GM18520 (cell line): ENCODE measurements around the gene CYP21A2.

Source experiments
- ATAC-seq: cut with Tn5 transposase; IDR thresholded peaks from one replicate; pipeline ENCODE4 v1.9.1; 2021; ENCODE audit not compliant: unreplicated experiment

CYP21A2 gene

GRCh38 chr6:32081168-32081990 is 43.2 kb downstream of the CYP21A2 start:
- ATAC-seq: no peak

- no peak for ATAC-seq
Measured at GRCh38 chr6:32082478-32082877, 44.3 kb downstream of the CYP21A2 start.

DNA sequence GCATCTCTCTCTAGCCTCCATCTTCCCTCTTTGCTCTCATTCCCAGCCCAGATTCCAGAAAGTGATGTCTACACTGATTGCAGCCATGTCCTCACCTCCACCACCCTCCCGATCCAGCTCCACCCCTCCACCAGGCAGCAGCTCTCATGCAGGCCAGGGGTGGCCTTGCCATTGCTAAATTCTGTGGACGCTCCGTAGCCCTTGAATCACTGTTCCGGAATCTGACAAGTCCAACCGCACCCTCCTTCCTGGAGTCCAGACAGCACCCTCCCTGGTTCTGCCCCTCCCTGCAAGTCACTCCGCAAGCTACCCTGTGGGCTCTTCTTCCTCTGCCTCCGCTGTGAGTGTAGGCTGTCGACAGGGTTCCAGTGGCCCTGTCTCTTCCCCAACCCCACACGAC is 44.7 kb downstream of the CYP21A2 start:
- ATAC-seq: no peak

DNA sequence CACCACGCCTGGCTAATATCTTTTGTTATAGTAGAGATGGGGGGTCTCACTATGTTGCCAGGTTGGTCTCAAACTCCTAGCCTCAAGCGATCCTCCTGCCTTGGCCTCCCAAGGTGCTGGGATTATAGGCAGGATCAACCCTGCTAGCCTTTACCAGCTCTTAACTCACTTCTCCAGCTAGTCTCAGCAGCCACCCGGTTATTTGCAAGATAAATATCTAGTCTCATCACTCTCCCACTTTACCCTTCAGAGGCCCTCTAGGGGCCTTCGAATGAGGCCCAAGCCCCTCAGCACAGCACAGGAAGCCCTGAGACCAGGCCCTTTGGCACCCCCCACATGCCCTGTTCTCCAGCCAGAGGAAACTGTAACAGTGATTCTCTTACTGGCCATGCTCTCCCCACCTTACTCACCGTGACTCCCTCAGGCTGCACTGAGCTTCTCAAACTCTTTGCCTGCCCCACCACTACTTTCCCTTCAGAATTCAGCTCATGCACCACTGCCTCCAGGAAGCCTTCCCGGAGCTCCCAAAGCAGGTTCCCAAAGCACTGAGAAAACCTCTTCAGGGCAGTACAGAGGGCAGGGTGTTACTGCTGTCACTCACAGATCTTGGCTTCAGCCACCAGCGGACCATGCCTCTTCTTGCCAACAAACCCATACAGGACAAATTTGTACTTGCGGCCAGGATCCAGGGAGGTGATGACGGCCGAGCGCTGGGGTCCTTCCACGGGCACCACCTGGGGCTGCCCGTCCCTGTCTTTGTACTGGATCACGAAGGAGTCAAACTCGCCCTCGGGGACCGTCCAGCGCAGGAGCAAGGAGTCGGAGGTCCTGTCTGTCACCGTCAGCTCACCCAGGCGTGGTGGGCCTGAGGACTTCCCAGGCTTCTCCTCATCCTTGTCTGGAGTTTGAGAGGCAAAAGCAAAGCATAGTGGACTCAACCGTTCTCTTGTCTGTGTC is 45.9 kb downstream of the CYP21A2 start:
- ATAC-seq: no peak

GRCh38 chr6:32084780-32085179 is 46.6 kb downstream of the CYP21A2 start:
- ATAC-seq: no peak

DNA sequence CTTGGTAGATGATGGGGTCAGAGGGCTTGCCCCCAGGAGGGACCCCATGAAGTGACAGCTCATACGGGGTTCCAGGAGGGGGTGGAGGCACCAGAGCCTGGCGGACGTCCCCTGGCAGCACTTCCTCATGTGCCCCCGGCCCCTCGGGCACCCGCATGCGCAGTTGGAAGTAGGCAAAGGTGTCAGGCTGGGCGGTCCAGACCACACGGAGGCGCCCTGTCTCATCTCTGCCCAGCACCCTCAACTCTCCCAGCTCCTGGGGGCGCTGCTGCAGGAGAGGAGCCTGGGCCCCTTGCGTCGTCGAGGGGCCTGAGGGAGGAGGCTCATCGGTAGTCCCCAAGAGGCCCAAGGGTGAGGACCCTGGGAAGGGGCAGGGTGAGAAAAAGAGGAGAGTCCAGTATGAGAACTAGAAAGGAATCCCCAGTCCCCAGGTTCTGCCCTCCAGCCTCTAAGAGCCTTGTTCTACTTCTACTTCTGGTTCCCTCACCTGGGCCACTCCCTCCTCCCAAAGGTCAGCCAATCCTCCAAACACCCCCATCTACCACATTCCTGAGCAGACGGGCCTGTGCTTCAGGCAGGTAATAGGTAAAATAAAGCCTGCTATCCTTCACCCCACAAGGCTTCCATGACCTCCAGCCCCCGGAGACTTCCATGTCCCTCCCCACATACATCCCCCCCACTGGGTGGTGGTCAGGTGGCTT is 47.7 kb downstream of the CYP21A2 start:
- no peak for ATAC-seq

GRCh38 chr6:32086661-32087573 is 48.7 kb downstream of the CYP21A2 start:
- no peak for ATAC-seq

- ATAC-seq: no peak
Measured at GRCh38 chr6:32087574-32088486, 49.6 kb downstream of the CYP21A2 start.

- no peak for ATAC-seq
Measured at GRCh38 chr6:32088487-32089049, 50.4 kb downstream of the CYP21A2 start.

DNA sequence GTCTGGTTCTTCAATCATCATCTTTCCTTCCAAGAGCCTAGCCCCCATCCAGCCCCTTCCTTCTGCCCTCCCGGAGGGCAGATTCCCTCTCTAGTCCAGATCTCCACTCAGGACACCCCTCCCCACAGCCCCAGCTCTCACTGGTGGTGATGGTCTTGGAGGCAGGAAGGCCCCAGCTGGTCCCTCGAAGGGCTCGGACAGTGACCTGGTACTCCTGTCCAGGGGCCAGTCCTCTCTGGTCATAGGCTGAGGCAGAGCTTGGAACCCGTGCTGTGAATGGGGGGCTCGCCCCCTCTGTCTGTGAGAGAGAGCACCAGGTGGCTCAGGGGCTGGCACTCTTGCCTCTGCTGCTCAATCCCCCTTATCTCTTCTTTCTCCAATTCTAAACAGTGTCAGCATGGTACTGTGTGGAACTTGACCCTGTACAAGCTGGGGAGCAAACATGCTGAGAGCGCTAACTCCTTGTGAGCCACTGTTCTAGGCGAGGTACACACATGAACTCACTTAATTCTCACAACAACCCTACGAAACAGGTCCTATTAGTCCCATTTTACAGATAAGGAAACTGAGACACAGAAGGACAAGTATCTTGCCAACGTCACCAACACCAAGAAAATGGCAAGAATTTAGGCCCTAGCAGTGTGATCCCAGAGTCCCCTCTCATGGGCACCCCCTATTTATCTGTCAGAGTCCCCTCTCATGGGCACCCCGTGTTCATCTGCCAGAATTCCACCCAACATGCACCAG is 51.0 kb downstream of the CYP21A2 start:
- no peak for ATAC-seq
